IMR-90 (cell line): ENCODE measurements around the gene CDHR1. TPM values are rescaled to one million over a fixed set of nuclear protein-coding genes. Genes with fewer than 3 reads are reported as not detected.
"Not testable (repeated sequence)": the region's sequence is repeated elsewhere in the genome, so short reads cannot be mapped to it uniquely, and the experiment has no call there.

Experiments
- ATAC-seq: fragments of 200-7000 bp; cut with Tn5 transposase; 2 replicates; pipeline ENCODE4 v1.9.1; 2020; ENCODE audit warnings: low read depth, mild to moderate bottlenecking, moderate library complexity
- BruUV-seq: library from RNA; stranded (reverse); fragments of 400-500 nt; replicated peaks from 2 replicates; lab custom pipeline; 2021; lab: Mats Ljungman, UMichigan
- CTCF ChIA-PET: fragments of 300-600 bp; formaldehyde crosslinking; extraction: SDS; loops from one replicate; lab custom pipeline; 2021; ENCODE audit warnings: antibody characterized with exemption; lab: Yijun Ruan, JAX
- POLR2A ChIA-PET: fragments of 300-600 bp; sonication (Branson Sonifier 250); formaldehyde crosslinking; loops from one replicate; lab custom pipeline; 2022; ENCODE audit warnings: antibody characterized with exemption; ENCODE audit not compliant: unreplicated experiment; lab: Charles Lee
- DNase-seq: peaks from one replicate; pipeline ENCODE4 v3.0.0; 2013
- H2AFZ ChIP-seq: replicated peaks from 2 replicates; pipeline ENCODE3; 2013; ENCODE audit warnings: low read length, mild to moderate bottlenecking; ENCODE audit not compliant: poor library complexity
- H2AK5ac ChIP-seq: 2 replicates; pipeline ENCODE4 v1.6.1; 2013; ENCODE audit warnings: low read depth, low read length, inconsistent platforms
- H2AK9ac ChIP-seq: replicated peaks from 2 replicates; pipeline ENCODE3; 2013; ENCODE audit warnings: mild to moderate bottlenecking, low read depth, low read length, moderate library complexity; ENCODE audit not compliant: poor library complexity
- H2BK120ac ChIP-seq: 2 replicates; pipeline ENCODE4 v1.6.1; 2013; ENCODE audit warnings: low read depth, low read length, inconsistent platforms
- H2BK15ac ChIP-seq: 3 replicates; pipeline ENCODE4 v1.6.1; 2013; ENCODE audit warnings: low read depth, low read length, inconsistent platforms
- H2BK20ac ChIP-seq: 2 replicates; pipeline ENCODE4 v1.6.1; 2013; ENCODE audit warnings: low read depth, mild to moderate bottlenecking, inconsistent platforms, low read length, moderate library complexity
- H2BK5ac ChIP-seq: 2 replicates; pipeline ENCODE4 v1.6.1; 2013; ENCODE audit warnings: mild to moderate bottlenecking, low read depth, low read length, inconsistent platforms; ENCODE audit not compliant: poor library complexity, severe bottlenecking
- H3K14ac ChIP-seq: replicated peaks from 2 replicates; pipeline ENCODE4 v1.6.1; 2013; ENCODE audit warnings: low read depth, low read length, inconsistent platforms
- H3K18ac ChIP-seq: 2 replicates; pipeline ENCODE4 v1.6.1; 2013; ENCODE audit warnings: low read depth, low read length, control low read depth
- H3K23ac ChIP-seq: 2 replicates; pipeline ENCODE4 v1.6.1; 2013; ENCODE audit warnings: low read depth, low read length, inconsistent platforms
- H3K27ac ChIP-seq: 2 replicates; pipeline ENCODE4 v1.5.1; 2013; ENCODE audit warnings: mild to moderate bottlenecking, control low read depth, low read length; ENCODE audit not compliant: insufficient read depth
- H3K27me3 ChIP-seq: 2 replicates; pipeline ENCODE4 v1.6.1; 2013; ENCODE audit warnings: low read length; ENCODE audit not compliant: control insufficient read depth, insufficient read depth
- H3K36me3 ChIP-seq: 2 replicates; pipeline ENCODE4 v1.6.1; 2013; ENCODE audit warnings: low read length, mixed read lengths; ENCODE audit not compliant: control insufficient read depth, insufficient read depth
- H3K4ac ChIP-seq: 2 replicates; pipeline ENCODE4 v1.6.1; 2013; ENCODE audit warnings: low read depth, low read length, inconsistent platforms
- H3K4me1 ChIP-seq: 2 replicates; pipeline ENCODE4 v1.6.1; 2013; ENCODE audit warnings: low read length, mixed read lengths; ENCODE audit not compliant: control insufficient read depth, insufficient read depth
- H3K4me2 ChIP-seq: 2 replicates; pipeline ENCODE4 v1.6.1; 2013; ENCODE audit warnings: low read depth, mild to moderate bottlenecking, control low read depth, low read length, moderate library complexity
- H3K4me3 ChIP-seq: 2 replicates; pipeline ENCODE4 v1.5.1; 2013; ENCODE audit warnings: low read depth, mild to moderate bottlenecking, control low read depth, low read length, moderate library complexity; ENCODE audit not compliant: insufficient read depth
- H3K56ac ChIP-seq: 2 replicates; pipeline ENCODE4 v1.6.1; 2013; ENCODE audit warnings: low read length, inconsistent platforms; ENCODE audit not compliant: insufficient read depth; ENCODE audit errors: extremely low read depth
- H3K79me1 ChIP-seq, 2 experiments: 2 replicates each; pipeline ENCODE4 v1.6.1; 2013; ENCODE audit warnings: low read length in 2 of 2, inconsistent platforms in 1 of 2, low read depth in 1 of 2
- H3K9ac ChIP-seq: 2 replicates; pipeline ENCODE4 v1.6.1; 2013; ENCODE audit warnings: low read depth, low read length, control low read depth
- H3K9me1 ChIP-seq: 2 replicates; pipeline ENCODE4 v1.6.1; 2013; ENCODE audit warnings: low read length, inconsistent platforms; ENCODE audit not compliant: insufficient read depth
- H3K9me3 ChIP-seq: 2 replicates; pipeline ENCODE4 v1.6.1; 2013; ENCODE audit warnings: low read length; ENCODE audit not compliant: control insufficient read depth, insufficient read depth
- H4K20me1 ChIP-seq: 2 replicates; pipeline ENCODE4 v1.6.1; 2013; ENCODE audit warnings: low read length, inconsistent platforms; ENCODE audit not compliant: insufficient read depth
- H4K5ac ChIP-seq: 2 replicates; pipeline ENCODE4 v1.6.1; 2013; ENCODE audit warnings: mild to moderate bottlenecking, low read depth, low read length, control low read depth
- H4K8ac ChIP-seq, 2 experiments: 2 replicates each; pipeline ENCODE4 v1.6.1; 2013; ENCODE audit warnings: low read depth in 2 of 2, low read length in 2 of 2, control low read depth in 1 of 2, inconsistent platforms in 1 of 2
- H4K91ac ChIP-seq: 2 replicates; pipeline ENCODE4 v1.6.1; 2013; ENCODE audit warnings: low read depth, low read length, inconsistent platforms; ENCODE audit not compliant: insufficient read depth
- RAD21 ChIP-seq: IDR thresholded peaks from 2 replicates; pipeline ENCODE4 v1.6.1; 2012; ENCODE audit warnings: low read length, improper control_type of control experiment
- SMC3 ChIP-seq: fragments of 150-350 bp; IDR thresholded peaks from 2 replicates; pipeline ENCODE4 v1.6.1; 2016; ENCODE audit warnings: low read depth, mild to moderate bottlenecking, antibody characterized with exemption, low read length, moderate library complexity
- WGBS, 2 experiments: methylation state at CpG; one replicate each; pipeline versions ENCODE4 v1.1.5 to v1.1.7; 2013; ENCODE audit warnings: missing lambda C conversion rate in 2 of 2; ENCODE audit not compliant: insufficient read length in 1 of 2; ENCODE audit errors: extremely low coverage in 2 of 2; 5-methylcytosine and 5-hydroxymethylcytosine counted together
- dilution Hi-C: fragments of 300-500 bp; cut with HindIII; formaldehyde crosslinking; loops from one replicate; pipeline ENCODE4 v1.14.3; 2018; ENCODE audit warnings: low sequenced_read_pairs; ENCODE audit not compliant: unreplicated experiment
- in situ Hi-C: fragments of 300-500 bp; cut with MboI; formaldehyde crosslinking; loops from 3 replicates; pipeline ENCODE4 v1.14.3; 2019; ENCODE audit warnings: low sequenced_read_pairs, inconsistent platforms, mixed read lengths
- intact Hi-C: fragments of 100-400 bp; cut with micrococcal nuclease; formaldehyde crosslinking; loops from 2 replicates; pipeline ENCODE4 v1.10.0; 2022
- polyA plus RNA-seq, 3 experiments: library from polyadenylated mRNA; depleted of rRNA; stranded (reverse); fragments of >200 nt; gene quantifications; 2 replicates each; pipeline ENCODE4 v1.2.3, GENCODE V29; 2012; ENCODE audit warnings: low replicate concordance in 1 of 3
- total RNA-seq: library from RNA; depleted of rRNA; stranded (reverse); fragments of >200 nt; gene quantifications from 2 replicates; pipeline ENCODE4 v1.2.3, GENCODE V29; 2012
- TF ChIP-seq, protein P1 (sequence below): conservative IDR thresholded peaks from 2 replicates; pipeline ENCODE4 v1.5.1; 2012; ENCODE audit warnings: mild to moderate bottlenecking, low read depth, low read length, improper control_type of control experiment

The CDHR1 gene
- total and polyA plus RNA-seq, 2 of the 4 experiments (the other 2 are of a cell fraction) = not detected

DNA sequence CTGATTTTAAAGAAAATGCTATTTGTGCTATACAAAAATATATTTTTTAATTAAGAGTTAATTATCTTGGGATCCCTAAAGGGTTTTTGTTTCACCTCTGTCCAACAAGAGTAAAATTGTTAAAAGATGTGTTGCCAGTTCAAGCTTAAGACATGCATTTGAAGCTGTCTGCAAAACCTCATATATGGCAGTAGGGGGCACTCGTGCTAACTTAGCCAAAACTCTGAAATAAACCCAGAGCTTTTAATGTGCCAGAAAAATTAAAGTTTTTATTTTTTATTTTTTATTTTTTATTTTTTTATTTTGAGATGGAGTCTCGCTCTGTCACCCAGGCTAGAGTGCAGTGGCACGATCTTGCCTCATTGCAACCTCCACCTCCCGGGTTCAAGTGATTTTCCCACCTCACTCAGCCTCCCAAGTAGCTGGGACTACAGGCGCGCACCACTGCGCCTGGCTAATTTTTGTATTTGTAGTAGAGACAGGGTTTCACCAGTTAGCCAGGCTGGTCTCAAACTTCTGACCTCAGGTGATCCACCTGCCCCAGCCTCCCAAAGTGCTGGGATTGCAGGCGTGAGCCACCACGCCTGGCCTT, 46.2 kb upstream of the CDHR1 start:
- CTCF ChIA-PET = interaction anchor here (0.7 to 1.9 kb wide), 7 partner anchors 10 to 389 kb away, joined by 3 to 11 read pairs (median 5); partner anchors contain the start of genes GHITM and GPR15LG
- H3K23ac ChIP-seq, dilution Hi-C loops, H3K4ac ChIP-seq, H3K56ac ChIP-seq, H3K79me1 ChIP-seq, H3K18ac ChIP-seq, BruUV-seq, H4K8ac ChIP-seq, H2BK15ac ChIP-seq, H2BK120ac ChIP-seq, H2BK20ac ChIP-seq, H4K20me1 ChIP-seq, H3K9me1 ChIP-seq, H3K4me3 ChIP-seq, H3K14ac ChIP-seq, H3K27ac ChIP-seq, H4K91ac ChIP-seq, H3K9ac ChIP-seq, H3K9me3 ChIP-seq, H3K27me3 ChIP-seq, H2BK5ac ChIP-seq, H4K5ac ChIP-seq, H2AK5ac ChIP-seq, H3K4me2 ChIP-seq, POLR2A ChIA-PET, H2AFZ ChIP-seq, H2AK9ac ChIP-seq, H3K4me1 ChIP-seq: not testable (repeated sequence)
- intact Hi-C loops (loop anchor here (2.0 to 10.0 kb wide), 3 partner anchors 59 to 389 kb away; no protein-coding TSS in a partner anchor), in situ Hi-C loops (loop anchor here (10.0 kb wide), 1 partner anchor 387 kb away; no protein-coding TSS in a partner anchor)
- no CpG with 5 or more reads among the region's 9 CpGs for WGBS, 2 experiments
- DNase-seq (peak; percentile 61), ATAC-seq (peak; percentile 77; the same call in 1 of the 2 replicates)
- peaks cover 31% of the 10 kb centered on the region for H3K36me3 ChIP-seq
- peak; percentile 41 for TF ChIP-seq RAD21
- TF ChIP-seq SMC3 = peak; percentile 48
- TF ChIP-seq, protein P1, sequence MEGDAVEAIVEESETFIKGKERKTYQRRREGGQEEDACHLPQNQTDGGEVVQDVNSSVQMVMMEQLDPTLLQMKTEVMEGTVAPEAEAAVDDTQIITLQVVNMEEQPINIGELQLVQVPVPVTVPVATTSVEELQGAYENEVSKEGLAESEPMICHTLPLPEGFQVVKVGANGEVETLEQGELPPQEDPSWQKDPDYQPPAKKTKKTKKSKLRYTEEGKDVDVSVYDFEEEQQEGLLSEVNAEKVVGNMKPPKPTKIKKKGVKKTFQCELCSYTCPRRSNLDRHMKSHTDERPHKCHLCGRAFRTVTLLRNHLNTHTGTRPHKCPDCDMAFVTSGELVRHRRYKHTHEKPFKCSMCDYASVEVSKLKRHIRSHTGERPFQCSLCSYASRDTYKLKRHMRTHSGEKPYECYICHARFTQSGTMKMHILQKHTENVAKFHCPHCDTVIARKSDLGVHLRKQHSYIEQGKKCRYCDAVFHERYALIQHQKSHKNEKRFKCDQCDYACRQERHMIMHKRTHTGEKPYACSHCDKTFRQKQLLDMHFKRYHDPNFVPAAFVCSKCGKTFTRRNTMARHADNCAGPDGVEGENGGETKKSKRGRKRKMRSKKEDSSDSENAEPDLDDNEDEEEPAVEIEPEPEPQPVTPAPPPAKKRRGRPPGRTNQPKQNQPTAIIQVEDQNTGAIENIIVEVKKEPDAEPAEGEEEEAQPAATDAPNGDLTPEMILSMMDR = peak; percentile 62
